CD4-positive, alpha-beta T cell treated with Interleukin-10 for 1 hour (primary cell): ENCODE measurements around the gene RPH3AL.
"Not testable (repeated sequence)": the region's sequence is repeated elsewhere in the genome, so short reads cannot be mapped to it uniquely, and the experiment has no call there.

Experiments used
- DNase-seq: peaks from one replicate; pipeline ENCODE4 v3.0.0-alpha.2; 2020

RPH3AL gene

GRCh38 chr17:280216-280615 is 72.4 kb downstream of the RPH3AL start:
- DNase-seq = no peak

- DNase-seq = no peak
Observed at GRCh38 chr17:279776-280175, 72.8 kb downstream of the RPH3AL start.

- no peak for DNase-seq
Observed at GRCh38 chr17:279331-279730, 73.3 kb downstream of the RPH3AL start.

GRCh38 chr17:278676-279059 is 73.9 kb downstream of the RPH3AL start:
- DNase-seq = no peak

GRCh38 chr17:278055-278675 is 74.4 kb downstream of the RPH3AL start:
- no peak for DNase-seq

- DNase-seq = no peak
Observed at GRCh38 chr17:274902-275301, 77.7 kb downstream of the RPH3AL start.

- no peak for DNase-seq
Observed at GRCh38 chr17:273981-274832, 78.4 kb downstream of the RPH3AL start.

- DNase-seq = not testable (repeated sequence)
Observed at GRCh38 chr17:272856-273255, 79.8 kb downstream of the RPH3AL start.

- DNase-seq = not testable (repeated sequence)
Observed at GRCh38 chr17:271928-272623, 80.5 kb downstream of the RPH3AL start.

GRCh38 chr17:269616-270514 is 82.7 kb downstream of the RPH3AL start:
- no peak for DNase-seq

- no peak for DNase-seq
Observed at GRCh38 chr17:266701-267667, 85.6 kb downstream of the RPH3AL start.

GRCh38 chr17:266219-266618 is 86.4 kb downstream of the RPH3AL start:
- DNase-seq = no peak

GRCh38 chr17:265718-266117 is 86.9 kb downstream of the RPH3AL start:
- DNase-seq = no peak

- no peak for DNase-seq
Observed at GRCh38 chr17:263773-264172, 88.8 kb downstream of the RPH3AL start.

- DNase-seq = no peak
Observed at GRCh38 chr17:263271-263670, 89.3 kb downstream of the RPH3AL start.

GRCh38 chr17:261635-262034 is 91.0 kb downstream of the RPH3AL start:
- DNase-seq = no peak

- no peak for DNase-seq
Observed at GRCh38 chr17:260944-261343, 91.7 kb downstream of the RPH3AL start.

GRCh38 chr17:260031-260791 is 92.4 kb downstream of the RPH3AL start:
- no peak for DNase-seq

- DNase-seq = no peak
Observed at GRCh38 chr17:259341-259976, 93.1 kb downstream of the RPH3AL start.

- DNase-seq = no peak
Observed at GRCh38 chr17:258906-259305, 93.7 kb downstream of the RPH3AL start.
